ENCODE data around the gene SIGLEC1.

GRCh38 chr20:3694864-3695263 is 17.5 kb downstream of the SIGLEC1 start:
- TF ChIP-seq TAF1 (IDR thresholded peaks at IDR 0.05; ENCODE audit: low read depth, low read length) (no peak), CTCF (IDR thresholded peaks at IDR 0.05; ENCODE audit: control extremely low read depth in 1 of 3, insufficient read depth in 1 of 3, low read depth in 1 of 3, low read length in 3 of 3) (no peak), EZH2 (IDR thresholded peaks at IDR 0.05; ENCODE audit: low read depth, low read length, severe bottlenecking) (no peak), TBP (IDR thresholded peaks at IDR 0.05; ENCODE audit: low read depth, low read length) (no peak), SIRT6 (IDR thresholded peaks at IDR 0.05; ENCODE audit: low read length) (no peak)

All from H1 (cell line).